Globus pallidus (tissue), 1 donor: ENCODE results near the gene STAC3.
"Not testable (repeated sequence)": the region's sequence is repeated elsewhere in the genome, so short reads cannot be mapped to it uniquely, and the experiment has no call there.

Experiments
- DNase-seq: peaks from one replicate; pipeline ENCODE4 v3.0.0-alpha.2; 2015; ENCODE audit warnings: low spot score

The STAC3 gene

GRCh38 chr12:57250956-57251355 lies at the start of gene STAC3:
Gene STAC3 (minus strand): TSS chr12:57251187. CDS start chr12:57249636, 1,551 bp downstream.
- DNase-seq, result no peak

GRCh38 chr12:57299514-57300016 lies 48.6 kb upstream of the STAC3 start:
- DNase-seq, result no peak

DNA sequence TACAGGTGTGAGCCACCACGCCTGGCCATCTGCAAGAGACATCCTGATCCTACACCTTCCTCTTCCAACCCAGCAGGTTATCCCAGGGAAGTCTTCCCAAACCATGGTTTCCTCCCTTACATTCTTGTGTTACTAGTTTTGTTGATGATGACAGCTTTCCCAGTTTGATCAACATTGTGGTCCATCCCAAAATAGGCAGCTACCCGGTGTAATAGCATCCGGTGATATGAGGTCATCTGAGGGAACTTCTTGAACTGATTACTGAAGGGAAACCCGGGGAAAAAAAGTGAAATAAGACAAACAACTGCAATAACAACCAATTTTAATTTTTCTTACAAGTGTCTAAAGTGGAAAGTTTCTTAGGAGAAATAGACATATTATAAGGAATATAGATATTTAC lies 45.3 kb upstream of the STAC3 start:
- no peak for DNase-seq

- not testable (repeated sequence) for DNase-seq
Observed at GRCh38 chr12:57282073-57282472, 31.1 kb upstream of the STAC3 start.

DNA sequence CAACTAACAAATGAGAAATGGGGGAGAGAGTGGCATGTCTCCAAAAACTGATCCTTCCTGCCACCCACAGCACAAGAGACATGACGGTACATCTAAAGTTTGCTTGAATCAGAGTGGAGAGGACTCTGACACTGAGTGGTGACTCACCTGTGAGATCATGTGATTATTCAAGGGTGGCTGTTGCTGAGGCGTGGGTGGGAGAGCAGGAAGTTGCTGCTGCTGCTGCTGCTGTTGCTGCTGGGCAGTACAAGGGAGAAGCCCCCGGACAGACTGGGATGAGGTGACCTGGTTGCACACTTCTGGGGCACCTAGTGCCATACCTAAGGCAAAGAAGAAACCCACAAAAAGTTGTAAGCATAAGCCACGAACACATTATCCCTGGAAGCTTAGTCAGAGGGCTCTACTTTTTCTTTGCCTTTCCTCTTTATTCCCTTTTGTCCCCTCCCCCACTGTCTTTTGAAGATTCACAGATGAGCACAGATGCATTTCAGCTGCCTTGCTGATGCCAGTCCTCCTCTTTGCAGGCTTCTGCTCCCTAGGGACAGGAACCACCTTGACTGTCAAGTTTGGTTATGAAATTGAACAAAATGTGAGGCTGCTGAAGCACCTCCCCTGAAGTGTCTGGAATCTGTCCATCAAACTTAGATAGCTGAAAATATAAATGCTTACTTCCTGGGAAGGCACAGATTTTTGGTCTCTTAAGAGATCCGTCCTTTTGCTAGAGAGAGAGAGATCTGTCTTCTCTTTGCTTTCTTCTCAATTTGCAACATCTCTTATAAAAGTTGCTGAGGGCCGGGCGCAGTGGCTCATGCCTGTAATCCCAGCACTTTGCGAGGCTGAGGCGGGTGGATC lies 29.4 kb upstream of the STAC3 start:
- no peak for DNase-seq

GRCh38 chr12:57278465-57279381 lies 27.7 kb upstream of the STAC3 start:
- no peak for DNase-seq

DNA sequence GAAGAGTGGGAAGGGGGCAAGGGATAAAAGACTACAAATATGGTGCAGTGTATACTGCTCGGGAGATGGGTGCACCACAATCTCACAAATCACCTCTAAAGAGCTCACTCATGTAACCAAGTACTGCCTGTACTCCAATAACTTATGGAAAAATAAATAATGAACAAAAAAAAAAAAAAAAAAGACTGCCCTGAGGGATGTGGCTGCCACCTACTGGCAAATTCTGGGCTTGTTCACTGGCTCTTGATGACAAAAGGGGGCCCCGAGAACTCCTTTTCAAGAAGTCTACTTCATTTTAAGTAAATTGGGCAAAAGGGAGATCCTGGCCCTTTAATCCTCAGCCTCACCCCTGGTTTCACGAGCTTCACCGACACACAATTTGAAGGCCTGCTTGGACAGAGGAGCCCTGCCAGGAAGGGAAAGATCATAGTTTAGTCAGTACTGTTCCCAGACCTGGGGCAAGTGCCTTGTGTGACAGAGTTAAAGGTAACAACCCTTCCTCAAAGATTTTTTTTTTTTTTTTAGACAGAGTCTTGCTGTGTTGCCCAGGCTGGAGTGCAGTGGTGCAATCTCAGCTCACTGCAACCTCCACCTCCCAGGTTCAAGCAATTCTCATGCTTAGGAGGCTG lies 26.1 kb upstream of the STAC3 start:
- DNase-seq, result no peak

DNA sequence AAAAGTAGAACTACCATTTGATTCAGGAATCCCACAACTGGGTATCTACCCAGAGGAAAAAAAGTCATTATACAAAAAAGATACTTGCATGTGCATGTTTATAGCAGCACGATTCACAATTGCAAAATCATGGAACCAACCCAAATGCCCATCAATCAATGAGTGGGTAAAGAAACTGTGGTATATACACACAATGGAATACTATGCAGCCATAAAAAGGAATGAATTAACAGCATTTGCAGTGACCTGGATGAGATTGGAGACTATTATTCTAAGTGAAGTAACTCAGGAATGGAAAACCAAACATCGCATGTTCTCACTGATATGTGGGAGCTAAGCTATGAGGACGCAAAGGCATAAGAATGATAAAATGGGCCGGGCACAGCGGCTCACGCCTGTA lies 25.2 kb upstream of the STAC3 start:
- DNase-seq, result not testable (repeated sequence)

- DNase-seq, result no peak
Observed at GRCh38 chr12:57273516-57273915, 22.5 kb upstream of the STAC3 start.

- no peak for DNase-seq
Observed at GRCh38 chr12:57272337-57273151, 21.6 kb upstream of the STAC3 start.

DNA sequence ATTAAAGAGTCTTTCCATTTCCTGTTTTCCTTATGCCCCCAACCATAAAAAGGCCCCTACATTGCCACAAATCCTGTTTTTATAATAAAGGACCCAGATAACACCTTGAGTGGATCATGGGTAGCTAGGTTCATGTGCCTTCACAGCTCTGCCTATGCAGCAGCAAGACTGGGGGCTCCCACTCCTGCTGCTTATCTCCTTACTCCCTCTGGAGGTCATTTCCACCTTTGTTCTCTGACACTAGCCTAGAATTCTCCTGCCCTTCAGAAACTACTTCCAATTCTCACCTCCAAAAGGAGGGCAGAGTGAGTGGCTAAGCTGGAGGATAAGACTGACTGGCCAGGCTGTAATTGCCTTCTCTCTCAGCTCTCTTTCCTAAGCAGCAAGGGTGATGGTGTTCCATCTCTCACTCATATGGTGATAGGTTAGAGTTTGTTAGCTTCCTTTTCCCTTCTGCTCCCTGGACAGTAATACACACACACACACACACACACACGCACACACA lies 20.0 kb upstream of the STAC3 start:
- no peak for DNase-seq

DNA sequence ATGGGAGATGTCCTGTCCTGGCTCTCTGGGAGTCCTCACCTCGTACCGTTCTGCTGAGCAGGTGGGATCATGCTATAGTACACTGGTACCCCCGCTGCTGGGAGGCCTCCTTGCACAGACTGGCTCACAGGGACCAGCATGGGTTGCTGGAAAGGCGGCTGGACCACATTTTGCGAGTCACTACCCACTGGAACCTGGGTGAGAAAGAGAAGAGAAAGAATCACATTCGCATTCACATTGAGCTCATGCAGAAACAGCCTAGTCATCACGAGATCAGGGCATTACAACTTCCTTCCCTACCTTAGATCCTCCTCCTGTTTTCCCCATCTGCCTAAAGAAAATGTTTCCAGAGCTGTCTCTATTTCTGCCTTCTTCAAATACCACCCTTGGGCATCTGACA lies 17.3 kb upstream of the STAC3 start:
- no peak for DNase-seq

DNA sequence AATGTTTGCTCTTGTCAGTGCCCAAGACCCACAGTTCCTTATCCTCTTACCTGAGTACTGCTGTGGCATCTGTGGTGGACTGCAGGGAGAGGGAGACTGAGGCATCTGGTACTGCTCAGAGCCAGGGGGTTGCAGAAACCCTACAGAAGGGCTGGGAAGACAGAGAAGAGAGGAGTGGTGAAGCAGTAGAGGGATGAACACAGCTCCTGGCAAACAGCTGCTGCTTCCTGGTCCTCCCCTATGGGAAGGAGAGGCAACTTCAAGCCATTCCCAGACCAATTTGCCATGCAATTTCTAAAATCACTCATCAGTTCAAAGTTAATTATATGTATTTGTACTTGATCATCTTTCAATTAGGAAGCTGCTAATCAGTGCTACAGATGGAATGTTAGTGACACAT lies 15.7 kb upstream of the STAC3 start:
- DNase-seq, result no peak

- no peak for DNase-seq
Observed at GRCh38 chr12:57263096-57263495, 12.1 kb upstream of the STAC3 start.

- no peak for DNase-seq
Observed at GRCh38 chr12:57262126-57262822, 11.3 kb upstream of the STAC3 start.

DNA sequence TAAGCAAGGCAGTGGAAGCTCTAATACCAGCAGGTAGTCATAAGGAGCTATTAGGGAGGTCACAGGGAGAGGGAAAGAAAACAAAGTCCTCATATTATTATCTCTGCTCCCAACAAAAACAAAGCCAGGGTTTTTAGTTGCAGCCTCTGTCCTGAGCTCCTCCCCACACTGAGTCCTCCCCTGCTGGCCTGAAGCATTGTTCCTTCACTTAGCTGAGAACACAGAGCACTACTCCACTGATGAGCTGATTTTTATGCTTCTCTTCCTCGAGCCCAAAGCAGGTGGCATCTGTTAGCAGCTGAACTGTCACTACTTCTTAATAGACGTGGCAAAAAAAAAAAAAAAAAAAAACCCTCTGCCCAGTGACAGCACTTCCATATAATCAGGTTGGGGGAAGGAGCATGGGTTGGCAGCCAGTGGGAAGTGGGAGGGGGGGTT lies 10.5 kb upstream of the STAC3 start:
- DNase-seq, result no peak

DNA sequence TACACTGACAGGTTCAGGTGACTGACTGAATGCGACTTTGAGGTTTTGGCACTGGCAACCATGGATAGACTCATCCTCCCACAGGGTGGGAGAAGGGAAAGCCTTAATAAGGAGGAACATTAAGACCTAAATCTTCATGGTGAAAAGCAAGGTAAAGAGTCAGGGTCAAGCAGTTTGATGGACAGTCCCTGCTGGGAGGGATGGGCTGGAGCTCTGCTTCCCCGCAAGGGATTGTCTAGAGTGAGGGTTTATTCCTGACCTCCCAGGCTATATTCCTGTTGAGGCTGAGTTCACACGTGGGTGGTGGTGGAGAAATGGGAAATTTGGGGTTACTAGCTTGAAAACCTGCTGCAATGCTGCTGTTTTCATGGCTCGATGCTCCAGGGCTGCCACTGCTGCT lies 9.4 kb upstream of the STAC3 start:
- DNase-seq, result no peak

DNA sequence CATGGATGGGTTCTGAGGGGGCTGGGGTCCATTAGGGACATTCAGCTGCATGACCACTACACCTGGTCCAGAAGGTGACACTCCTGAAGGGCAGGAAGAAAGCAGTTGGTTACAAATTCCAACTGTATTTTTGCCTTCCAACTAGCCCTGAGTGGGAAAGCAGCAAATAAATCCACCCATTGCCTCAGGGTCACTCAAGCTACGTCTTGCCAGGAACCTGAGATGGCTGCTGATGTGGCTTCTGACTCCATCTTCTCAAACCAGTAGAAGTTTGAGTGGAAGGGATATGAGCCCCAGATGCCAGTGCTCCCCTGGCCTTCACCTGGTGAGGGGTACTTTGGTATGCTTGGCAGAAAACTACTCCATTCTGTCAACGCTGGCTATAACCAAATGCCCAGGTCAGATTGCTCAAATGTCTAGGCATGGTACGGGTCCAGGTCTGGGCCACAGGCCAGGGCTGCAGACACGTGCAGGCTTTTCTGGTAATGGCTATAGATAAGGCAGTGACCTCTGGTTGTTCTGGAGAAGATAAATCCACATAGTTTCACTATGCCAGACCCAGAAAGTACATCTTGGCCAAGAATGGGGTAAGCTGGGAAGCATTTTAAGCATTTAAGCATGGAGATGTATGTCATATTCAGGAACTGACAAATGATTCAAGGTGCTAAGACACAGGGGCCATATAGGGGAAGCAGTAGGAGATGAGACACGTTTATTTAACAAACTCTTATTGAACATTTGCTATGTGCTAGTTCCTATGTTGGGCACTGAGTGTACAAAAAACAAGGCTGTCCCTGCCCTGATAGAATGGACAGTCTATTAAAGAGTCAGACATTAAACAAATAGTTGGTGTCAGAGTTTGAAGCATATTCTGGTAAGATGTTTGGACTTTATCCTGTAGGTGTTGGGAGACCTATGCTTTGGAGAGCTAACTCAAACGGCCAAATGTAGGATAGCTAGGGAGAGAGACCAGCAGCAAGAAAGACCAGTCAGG lies 8.3 kb upstream of the STAC3 start:
- no peak for DNase-seq

DNA sequence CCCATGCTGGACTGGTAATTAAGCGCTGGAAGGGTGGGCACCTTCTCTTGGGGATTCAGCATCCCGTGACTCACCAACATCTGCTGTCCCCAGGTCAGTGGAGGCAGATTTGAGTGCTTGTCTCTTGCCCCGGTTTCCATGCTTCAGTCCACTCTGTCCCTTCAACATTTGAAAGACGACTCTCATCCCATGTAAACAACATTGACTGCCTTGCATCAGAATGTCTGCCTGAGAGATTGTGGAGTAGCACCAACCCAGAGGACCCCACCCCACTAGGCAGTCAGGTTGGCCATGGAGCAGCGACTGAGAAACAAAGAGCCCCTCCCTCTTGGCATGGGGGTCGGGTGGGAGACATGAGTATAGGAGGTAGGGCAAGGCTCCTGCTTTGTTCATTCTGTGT lies 4.9 kb upstream of the STAC3 start:
- no peak for DNase-seq
